Ovary (tissue), 10 donors: ENCODE measurements around the gene OR4F15. TPM values are rescaled to one million over a fixed set of nuclear protein-coding genes. Genes with fewer than 3 reads are reported as not detected.
A peak's percentile ranks its signal among the peaks of the same experiment; 100 is the strongest.
"Not testable (repeated sequence)": the region's sequence is repeated elsewhere in the genome, so short reads cannot be mapped to it uniquely, and the experiment has no call there.

Experiments used
- DNase-seq, 5 donors: peaks; one replicate each; pipeline ENCODE4 v3.0.0-alpha.2; 2019 to 2020
- H3K27ac ChIP-seq, 2 donors: fragments of 200-600 bp; one replicate each; pipeline versions ENCODE4 v1.5.1 to v1.8.0; 2019 to 2022
- H3K27me3 ChIP-seq: fragments of 200-600 bp; one replicate; pipeline ENCODE4 v1.8.0; 2022
- H3K36me3 ChIP-seq: fragments of 200-600 bp; sonication (generic); one replicate; pipeline ENCODE4 v1.5.1; 2019
- H3K4me1 ChIP-seq: one replicate; pipeline ENCODE4 v1.8.1; 2013; ENCODE audit warnings: mild to moderate bottlenecking, moderate library complexity; ENCODE audit not compliant: insufficient read depth
- H3K4me3 ChIP-seq: fragments of 200-600 bp; sonication (generic); one replicate; pipeline ENCODE4 v1.5.1; 2017
- H3K9me3 ChIP-seq, 2 donors: fragments of 200-600 bp in 1 of 2; sonication (generic) in 1 of 2; one replicate each; pipeline versions ENCODE4 v1.5.1 to v1.8.1; 2013 to 2019; ENCODE audit warnings: mild to moderate bottlenecking in 1 of 2, moderate library complexity in 1 of 2
- EP300 ChIP-seq: sonication (generic); formaldehyde crosslinking; IDR thresholded peaks from one replicate; pipeline ENCODE4 v1.6.1; 2017; ENCODE audit warnings: antibody characterized with exemption
- POLR2A ChIP-seq: fragments of 450-650 bp; IDR thresholded peaks from one replicate; pipeline ENCODE4 v1.6.1; 2017; ENCODE audit warnings: antibody characterized with exemption, mild to moderate bottlenecking, moderate library complexity
- WGBS, 3 donors: extraction: QIAGEN DNeasy Blood & Tissue Kit in 1 of 3; methylation state at CpG; one replicate each; pipeline versions ENCODE4 v1.1.5 to v1.1.7; 2013 to 2017; 5-methylcytosine and 5-hydroxymethylcytosine counted together
- intact Hi-C, 4 donors: fragments of 100-400 bp; cut with DNase I; formaldehyde crosslinking; loops; one replicate each; pipeline versions ENCODE4 v1.11.0 to v1.15.1; 2022 to 2023
- long read RNA-seq, 3 donors: library from polyadenylated mRNA in 2 of 3; unstranded in 2 of 3; transcript quantifications; one replicate each; pipeline ENCODE4 v2.0.0 and lab custom pipeline, GENCODE V29; 2021 to 2026
- polyA plus RNA-seq, 2 donors: library from polyadenylated mRNA; stranded (reverse); fragments of 200-250 nt in 1 of 2; fragments of 350-450 nt in 1 of 2; fragmentation: Illumina TruSeq in 1 of 2; extraction: RNeasy Lipid Tissue Mini Kit (QIAGEN cat#74804) in 1 of 2; gene quantifications; one replicate each; pipeline ENCODE4 v1.2.3, GENCODE V29; 2013 to 2014
- total RNA-seq, 7 donors: library from RNA; depleted of rRNA in 2 of 7; stranded (reverse); fragments of >200 nt in 2 of 7; fragmentation: NEBNext Ultra II Directional in 3 of 7; extraction: Animal tissue kit (Norgen Biotek cat#: 25700) in 3 of 7; gene quantifications; one replicate each; pipeline versions ENCODE4 v1.1.0 to v1.2.4, GENCODE V29; 2016 to 2023
- TF ChIP-seq, protein P1 (sequence below), 3 donors: fragments of 450-650 bp in 2 of 3; fragments of 200-600 bp in 1 of 3; IDR thresholded peaks; one replicate each; pipeline versions ENCODE4 v1.5.1 to v1.8.0; 2016 to 2022; ENCODE audit warnings: antibody characterized with exemption in 3 of 3, mild to moderate bottlenecking in 1 of 3
- donor health status: DM: no; HTN: no; CAD: no; lungs with moderate emphysema.
- donor health status: DM: no; HTN: no; CAD: no.
- donor health status: Bipolar disorder and iron deficiency.
- donor health status: DM: yes; HTN: yes; CAD: no.
- donor health status: DM: no; HTN: no; CAD: no.
- donor health status: DM: yes; HTN: yes; CAD: no.

Gene OR4F15, protein sequence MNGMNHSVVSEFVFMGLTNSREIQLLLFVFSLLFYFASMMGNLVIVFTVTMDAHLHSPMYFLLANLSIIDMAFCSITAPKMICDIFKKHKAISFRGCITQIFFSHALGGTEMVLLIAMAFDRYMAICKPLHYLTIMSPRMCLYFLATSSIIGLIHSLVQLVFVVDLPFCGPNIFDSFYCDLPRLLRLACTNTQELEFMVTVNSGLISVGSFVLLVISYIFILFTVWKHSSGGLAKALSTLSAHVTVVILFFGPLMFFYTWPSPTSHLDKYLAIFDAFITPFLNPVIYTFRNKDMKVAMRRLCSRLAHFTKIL
- total RNA-seq: not detected
- polyA plus RNA-seq: not detected
- long read RNA-seq, donor 1: 0 reads
- long read RNA-seq, donor 2: 0 reads
- long read RNA-seq, donor 3: 0 reads

DNA sequence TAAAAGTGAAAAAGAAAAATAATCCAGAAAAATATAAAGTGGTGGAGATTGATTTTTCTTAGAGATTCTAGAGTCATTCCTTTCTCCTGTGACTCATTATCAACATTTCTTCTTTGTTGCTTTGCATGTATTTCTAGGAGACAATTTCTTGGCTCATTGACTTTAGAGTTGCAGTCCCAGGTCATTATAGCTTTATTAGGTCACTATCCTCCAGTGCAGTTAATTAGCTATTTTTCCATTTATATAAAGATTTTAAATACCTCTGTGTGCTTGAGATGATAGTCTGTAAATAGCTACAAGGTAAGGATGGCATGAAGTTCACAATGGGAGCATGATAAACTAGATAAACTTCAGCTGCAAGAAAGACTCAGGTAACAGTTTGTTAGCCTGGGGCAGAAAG is at the start of gene OR4F15:
Gene OR4F15 (plus strand): TSS at position 301 of the 400 bp plus-strand sequence. CDS start 5,985 bp downstream, outside the sequence.
- TF ChIP-seq, protein P1, sequence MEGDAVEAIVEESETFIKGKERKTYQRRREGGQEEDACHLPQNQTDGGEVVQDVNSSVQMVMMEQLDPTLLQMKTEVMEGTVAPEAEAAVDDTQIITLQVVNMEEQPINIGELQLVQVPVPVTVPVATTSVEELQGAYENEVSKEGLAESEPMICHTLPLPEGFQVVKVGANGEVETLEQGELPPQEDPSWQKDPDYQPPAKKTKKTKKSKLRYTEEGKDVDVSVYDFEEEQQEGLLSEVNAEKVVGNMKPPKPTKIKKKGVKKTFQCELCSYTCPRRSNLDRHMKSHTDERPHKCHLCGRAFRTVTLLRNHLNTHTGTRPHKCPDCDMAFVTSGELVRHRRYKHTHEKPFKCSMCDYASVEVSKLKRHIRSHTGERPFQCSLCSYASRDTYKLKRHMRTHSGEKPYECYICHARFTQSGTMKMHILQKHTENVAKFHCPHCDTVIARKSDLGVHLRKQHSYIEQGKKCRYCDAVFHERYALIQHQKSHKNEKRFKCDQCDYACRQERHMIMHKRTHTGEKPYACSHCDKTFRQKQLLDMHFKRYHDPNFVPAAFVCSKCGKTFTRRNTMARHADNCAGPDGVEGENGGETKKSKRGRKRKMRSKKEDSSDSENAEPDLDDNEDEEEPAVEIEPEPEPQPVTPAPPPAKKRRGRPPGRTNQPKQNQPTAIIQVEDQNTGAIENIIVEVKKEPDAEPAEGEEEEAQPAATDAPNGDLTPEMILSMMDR (IDR thresholded peaks at IDR 0.05): no peak
- TF ChIP-seq POLR2A (no peak), EP300 (no peak)
- H3K9me3 ChIP-seq: no peaks in the 10 kb centered on the region
- no peaks in the 10 kb centered on the region for H3K27me3 ChIP-seq
- H3K27ac ChIP-seq: no peak within 1 kb of the TSS
- no peaks in the 10 kb centered on the region for H3K36me3 ChIP-seq
- no peaks in the 10 kb centered on the region for H3K4me1 ChIP-seq
- H3K4me3 ChIP-seq: no peak within 1 kb of the TSS
- DNase-seq: no peak
- intact Hi-C loops: no loop called here

GRCh38 chr15:101764669-101765339 is 47.2 kb upstream of the OR4F15 start:
- H3K4me3 ChIP-seq, intact Hi-C loops, H3K4me1 ChIP-seq, H3K27ac ChIP-seq, H3K27me3 ChIP-seq, H3K9me3 ChIP-seq, DNase-seq, H3K36me3 ChIP-seq: not testable (repeated sequence)
- WGBS, 3 donors: 81 to 88% (median 87%) methylated on average over 21 to 22 of the region's 23 CpGs

DNA sequence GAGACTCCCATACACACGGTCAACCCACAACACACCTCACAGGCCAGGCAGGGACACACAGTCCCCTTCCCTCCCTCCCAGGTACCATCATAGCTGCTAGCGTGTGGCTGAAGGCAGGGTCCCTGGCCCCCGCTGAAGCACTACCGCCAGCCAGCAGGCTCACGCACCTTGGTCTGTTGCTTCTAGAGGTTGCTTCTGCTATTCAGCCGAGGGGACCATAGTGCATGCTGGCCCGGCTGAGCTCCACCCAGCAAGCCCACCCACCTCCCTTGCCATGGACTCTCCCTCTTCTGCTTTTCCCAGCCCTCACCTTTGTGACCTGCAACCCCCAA is 46.7 kb upstream of the OR4F15 start:
- H3K27me3 ChIP-seq, H3K27ac ChIP-seq, H3K9me3 ChIP-seq, intact Hi-C loops, H3K36me3 ChIP-seq, DNase-seq, H3K4me3 ChIP-seq, H3K4me1 ChIP-seq: not testable (repeated sequence)
- WGBS, 3 donors: 85 to 95% (median 92%) methylated on average over 7 of the region's 7 CpGs

- DNase-seq: no peak
- TF ChIP-seq, protein P1 (IDR thresholded peaks at IDR 0.05): no peak
- TF ChIP-seq POLR2A: no peak
- TF ChIP-seq EP300: no peak
- Histone ChIP-seq H3K4me1 (no peaks in the 10 kb centered on the region), H3K27me3 (no peaks in the 10 kb centered on the region), H3K27ac (no peak overlapping the region), H3K4me3 (no peak overlapping the region), H3K36me3 (no peaks in the 10 kb centered on the region), H3K9me3 (no peaks in the 10 kb centered on the region)
- intact Hi-C loops: no loop called here
- WGBS, 3 donors: 83 to 95% (median 86%) methylated on average over 15 of the region's 15 CpGs
Measured at GRCh38 chr15:101765772-101766456, 46.1 kb upstream of the OR4F15 start.

- H3K36me3 ChIP-seq, intact Hi-C loops, H3K27me3 ChIP-seq, H3K4me1 ChIP-seq, H3K4me3 ChIP-seq, H3K27ac ChIP-seq, H3K9me3 ChIP-seq: not testable (repeated sequence)
- 79 to 100% (median 91%) methylated on average over 4 to 7 of the region's 11 CpGs for WGBS, 3 donors
- DNase-seq: peak in 1 of 5 donors; percentile 15
Measured at GRCh38 chr15:101767083-101767640, 44.8 kb upstream of the OR4F15 start.
